ENCODE measurements around the gene CBFA2T3. TPM values are rescaled to one million over a fixed set of nuclear protein-coding genes. Genes with fewer than 3 reads are reported as not detected.

CBFA2T3 gene
- total RNA-seq, 4 donors from 2014 or later: 1.4 to 5.8 (median 1.5) TPM

- TF ChIP-seq POLR2A (IDR thresholded peaks at IDR 0.05) (no peak), CTCF (IDR thresholded peaks at IDR 0.05) (no peak), POLR2AphosphoS5 (IDR thresholded peaks at IDR 0.05) (no peak), EP300 (IDR thresholded peaks at IDR 0.05) (no peak)
Measured at GRCh38 chr16:88844419-88845036, 132.5 kb downstream of the CBFA2T3 start.

GRCh38 chr16:88843256-88843655 is 133.8 kb downstream of the CBFA2T3 start:
- no peak for TF ChIP-seq POLR2AphosphoS5 (IDR thresholded peaks at IDR 0.05)
- TF ChIP-seq POLR2A (IDR thresholded peaks at IDR 0.05): no peak
- TF ChIP-seq EP300 (IDR thresholded peaks at IDR 0.05): no peak
- no peak for TF ChIP-seq CTCF (IDR thresholded peaks at IDR 0.05)
- Histone ChIP-seq H3K36me3 (peaks cover 0 to 67% of the 10 kb centered on the region in 2 donors), H3K27me3 (no peaks in the 10 kb centered on the region), H3K4me3 (no peak overlapping the region), H3K9me3 (no peaks in the 10 kb centered on the region), H3K4me1 (no peaks in the 10 kb centered on the region), H3K27ac (no peak overlapping the region)
- 90 to 93% methylated on average over 11 to 12 of the region's 20 CpGs for WGBS, 2 donors (ENCODE audit: low coverage in 1 of 2)
- ATAC-seq: no peak

More at GRCh38 chr16:88844419-88845036, 132.5 kb downstream of the CBFA2T3 start:
- 75 to 85% methylated on average over 5 to 7 of the region's 11 CpGs for WGBS, 2 donors (ENCODE audit: low coverage in 1 of 2)
- Histone ChIP-seq H3K4me3 (no peak overlapping the region), H3K27me3 (no peaks in the 10 kb centered on the region), H3K36me3 (peaks cover 0 to 67% of the 10 kb centered on the region in 2 donors), H3K9me3 (no peaks in the 10 kb centered on the region), H3K4me1 (no peaks in the 10 kb centered on the region), H3K27ac (no peak overlapping the region)
- ATAC-seq: no peak

GRCh38 chr16:88842806-88843205 is 134.2 kb downstream of the CBFA2T3 start:
- H3K27me3 ChIP-seq: no peaks in the 10 kb centered on the region
- no peak overlapping the region for H3K4me3 ChIP-seq
- H3K27ac ChIP-seq: no peak overlapping the region
- H3K36me3 ChIP-seq: peaks cover 0 to 67% of the 10 kb centered on the region in 2 donors
- ATAC-seq: no peak
- H3K4me1 ChIP-seq: no peaks in the 10 kb centered on the region
- 74 to 95% methylated on average over 4 to 24 of the region's 25 CpGs for WGBS, 2 donors (ENCODE audit: low coverage in 1 of 2)
- TF ChIP-seq POLR2A (IDR thresholded peaks at IDR 0.05) (no peak), POLR2AphosphoS5 (IDR thresholded peaks at IDR 0.05) (no peak), EP300 (IDR thresholded peaks at IDR 0.05) (no peak), CTCF (IDR thresholded peaks at IDR 0.05) (no peak)
- no peaks in the 10 kb centered on the region for H3K9me3 ChIP-seq

- no CpG with 5 or more reads among the region's 15 CpGs for WGBS, 2 donors (ENCODE audit: low coverage in 1 of 2)
- Histone ChIP-seq H3K27ac (no peak overlapping the region), H3K4me3 (no peak overlapping the region), H3K4me1 (no peaks in the 10 kb centered on the region), H3K9me3 (no peaks in the 10 kb centered on the region), H3K36me3 (peaks cover 0 to 67% of the 10 kb centered on the region in 2 donors), H3K27me3 (no peaks in the 10 kb centered on the region)
- ATAC-seq: no peak
- TF ChIP-seq CTCF (IDR thresholded peaks at IDR 0.05): no peak
- no peak for TF ChIP-seq EP300 (IDR thresholded peaks at IDR 0.05)
- TF ChIP-seq POLR2A (IDR thresholded peaks at IDR 0.05): no peak
- TF ChIP-seq POLR2AphosphoS5 (IDR thresholded peaks at IDR 0.05): no peak
Measured at GRCh38 chr16:88842308-88842756, 134.7 kb downstream of the CBFA2T3 start.

All from gastroesophageal sphincter (tissue), 4 donors.